GM19025 (cell line): ENCODE results near the gene EFNB1.

Experiments
- ATAC-seq: cut with Tn5 transposase; IDR thresholded peaks from one replicate; pipeline ENCODE4 v1.9.1; 2021; ENCODE audit warnings: mild to moderate bottlenecking, low read depth, moderate library complexity; ENCODE audit not compliant: unreplicated experiment

The EFNB1 gene

GRCh38 chrX:68880846-68881552, 52.2 kb downstream of the EFNB1 start:
- no peak for ATAC-seq

GRCh38 chrX:68881911-68882310, 53.1 kb downstream of the EFNB1 start:
- no peak for ATAC-seq

- ATAC-seq = no peak
Observed at GRCh38 chrX:68883800-68884199, 55.0 kb downstream of the EFNB1 start.

- no peak for ATAC-seq
Observed at GRCh38 chrX:68889249-68889648, 60.4 kb downstream of the EFNB1 start.
